ENCODE measurements around the gene PTK7.

DNA sequence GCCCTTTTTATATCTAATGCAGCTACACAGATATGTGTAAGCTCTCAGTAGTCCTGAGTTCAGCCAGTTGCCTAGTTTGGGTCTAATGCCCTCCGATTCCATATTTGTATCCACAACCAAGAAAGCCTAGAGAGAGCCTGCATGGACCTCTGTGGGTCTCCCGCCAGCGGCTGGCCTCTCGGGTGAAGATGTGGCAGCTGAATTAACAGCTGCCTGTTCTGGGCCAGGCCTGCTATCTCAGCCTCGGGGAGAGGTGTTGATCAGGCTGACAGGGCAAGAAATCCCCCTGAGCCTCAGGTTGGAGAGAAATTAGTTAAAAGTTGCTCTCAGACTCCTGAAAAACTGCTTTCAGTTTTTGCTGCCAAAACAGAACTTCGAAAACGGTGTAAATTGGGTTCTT, 19.8 kb downstream of the PTK7 start:
- TF ChIP-seq, protein P1, sequence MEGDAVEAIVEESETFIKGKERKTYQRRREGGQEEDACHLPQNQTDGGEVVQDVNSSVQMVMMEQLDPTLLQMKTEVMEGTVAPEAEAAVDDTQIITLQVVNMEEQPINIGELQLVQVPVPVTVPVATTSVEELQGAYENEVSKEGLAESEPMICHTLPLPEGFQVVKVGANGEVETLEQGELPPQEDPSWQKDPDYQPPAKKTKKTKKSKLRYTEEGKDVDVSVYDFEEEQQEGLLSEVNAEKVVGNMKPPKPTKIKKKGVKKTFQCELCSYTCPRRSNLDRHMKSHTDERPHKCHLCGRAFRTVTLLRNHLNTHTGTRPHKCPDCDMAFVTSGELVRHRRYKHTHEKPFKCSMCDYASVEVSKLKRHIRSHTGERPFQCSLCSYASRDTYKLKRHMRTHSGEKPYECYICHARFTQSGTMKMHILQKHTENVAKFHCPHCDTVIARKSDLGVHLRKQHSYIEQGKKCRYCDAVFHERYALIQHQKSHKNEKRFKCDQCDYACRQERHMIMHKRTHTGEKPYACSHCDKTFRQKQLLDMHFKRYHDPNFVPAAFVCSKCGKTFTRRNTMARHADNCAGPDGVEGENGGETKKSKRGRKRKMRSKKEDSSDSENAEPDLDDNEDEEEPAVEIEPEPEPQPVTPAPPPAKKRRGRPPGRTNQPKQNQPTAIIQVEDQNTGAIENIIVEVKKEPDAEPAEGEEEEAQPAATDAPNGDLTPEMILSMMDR (IDR thresholded peaks at IDR 0.05) = no peak
- TF ChIP-seq POLR2A (IDR thresholded peaks at IDR 0.05) = no peak
